Stimulated activated CD8-positive, alpha-beta memory T cell treated with anti-CD3 and anti-CD28 coated beads, Interleukin-2, amount 100 ng/mL, for 48 hours (primary cell): ENCODE data around the gene CCDC51.
"Not testable (repeated sequence)": the region's sequence is repeated elsewhere in the genome, so short reads cannot be mapped to it uniquely, and the experiment has no call there.

ENCODE experiments used
- DNase-seq, 2 donors: peaks; one replicate each; pipeline ENCODE4 v3.0.0-alpha.2; 2020; ENCODE audit warnings: low read depth in 2 of 2

Gene CCDC51

GRCh38 chr3:48405971-48406370, 33.9 kb downstream of the CCDC51 start:
- DNase-seq = no peak

GRCh38 chr3:48405343-48405881, 34.5 kb downstream of the CCDC51 start:
- DNase-seq = no peak

- no peak for DNase-seq
These were observed 35.2 kb downstream of the CCDC51 start for GRCh38 chr3:48404440-48405342.

GRCh38 chr3:48403533-48404439, 36.1 kb downstream of the CCDC51 start:
- DNase-seq = no peak

GRCh38 chr3:48402907-48403306, 37.0 kb downstream of the CCDC51 start:
- no peak for DNase-seq

- DNase-seq = no peak
These were observed 37.6 kb downstream of the CCDC51 start for GRCh38 chr3:48402281-48402732.

GRCh38 chr3:48401434-48401901, 38.5 kb downstream of the CCDC51 start:
- not testable (repeated sequence) for DNase-seq

GRCh38 chr3:48400824-48401433, 39.0 kb downstream of the CCDC51 start:
- peak; percentile 14 to 26 for DNase-seq

- no peak for DNase-seq
These were observed 40.3 kb downstream of the CCDC51 start for GRCh38 chr3:48399387-48400172.

GRCh38 chr3:48398701-48399386, 41.1 kb downstream of the CCDC51 start:
- no peak for DNase-seq

- DNase-seq = no peak
These were observed 41.9 kb downstream of the CCDC51 start for GRCh38 chr3:48397767-48398681.

- DNase-seq = no peak
These were observed 44.2 kb downstream of the CCDC51 start for GRCh38 chr3:48395714-48396113.

GRCh38 chr3:48394391-48394790, 45.5 kb downstream of the CCDC51 start:
- DNase-seq = no peak

GRCh38 chr3:48388966-48389365, 51.0 kb downstream of the CCDC51 start:
- no peak for DNase-seq

- no peak for DNase-seq
These were observed 52.3 kb downstream of the CCDC51 start for GRCh38 chr3:48387634-48388033.
